Right atrium auricular region (tissue), 2 donors: Measurements from ENCODE around the gene UNC119. TPM values are rescaled to one million over a fixed set of nuclear protein-coding genes. Genes with fewer than 3 reads are reported as not detected.

ENCODE experiments used
- DNase-seq: peaks from one replicate; pipeline ENCODE4 v3.0.0-alpha.2; 2019; ENCODE audit warnings: low spot score
- H3K27ac ChIP-seq, 2 donors: fragments of 200-600 bp; sonication (generic); 1 replicate in 1 of 2; 2 replicates in 1 of 2; pipeline ENCODE4 v1.5.1; 2016 to 2019
- H3K27me3 ChIP-seq, 2 donors: fragments of 200-600 bp; sonication (generic); one replicate each; pipeline versions ENCODE4 v1.5.1 to v1.6.0; 2017 to 2019
- H3K36me3 ChIP-seq: fragments of 200-600 bp; sonication (generic); one replicate; pipeline ENCODE4 v1.5.1; 2016
- H3K4me1 ChIP-seq, 2 donors: fragments of 200-600 bp; sonication (generic); one replicate each; pipeline versions ENCODE4 v1.5.1 to v1.6.0; 2017 to 2019
- H3K4me3 ChIP-seq, 2 donors: fragments of 200-600 bp; sonication (generic); 1 replicate in 1 of 2; 2 replicates in 1 of 2; pipeline ENCODE4 v1.5.1; 2017 to 2019; ENCODE audit warnings: mild to moderate bottlenecking in 1 of 2, moderate library complexity in 1 of 2
- H3K9me3 ChIP-seq, 2 donors: fragments of 200-600 bp; sonication (generic); one replicate each; pipeline ENCODE4 v1.5.1; 2019
- CTCF ChIP-seq, 2 donors: fragments of 200-600 bp; sonication (generic); IDR thresholded peaks; one replicate each; pipeline ENCODE4 v1.5.1; 2019; ENCODE audit warnings: antibody characterized with exemption in 2 of 2
- total RNA-seq, 2 donors: library from RNA; depleted of rRNA; stranded (reverse); fragments of >200 nt; gene quantifications; one replicate each; pipeline ENCODE4 v1.1.0, GENCODE V29; 2016

Gene UNC119
- total RNA-seq, 2 donors from 2014 or later, result 19.6 to 30.3 TPM

- Histone ChIP-seq H3K9me3 (no peaks in the 10 kb centered on the region), H3K4me3 (no peak overlapping the region), H3K27ac (no peak overlapping the region), H3K27me3 (no peaks in the 10 kb centered on the region), H3K4me1 (no peaks in the 10 kb centered on the region), H3K36me3 (no peaks in the 10 kb centered on the region)
- no peak for DNase-seq
- no peak for TF ChIP-seq CTCF (IDR thresholded peaks at IDR 0.05)
Measured at GRCh38 chr17:28501421-28502284, 50.8 kb downstream of the UNC119 start.

GRCh38 chr17:28500712-28501379 lies 51.6 kb downstream of the UNC119 start:
- no peaks in the 10 kb centered on the region for H3K27me3 ChIP-seq
- no peak for TF ChIP-seq CTCF (IDR thresholded peaks at IDR 0.05)
- H3K27ac ChIP-seq, result no peak overlapping the region
- H3K36me3 ChIP-seq, result no peaks in the 10 kb centered on the region
- no peak for DNase-seq
- H3K9me3 ChIP-seq, result no peaks in the 10 kb centered on the region
- H3K4me1 ChIP-seq, result no peaks in the 10 kb centered on the region
- no peak overlapping the region for H3K4me3 ChIP-seq

DNA sequence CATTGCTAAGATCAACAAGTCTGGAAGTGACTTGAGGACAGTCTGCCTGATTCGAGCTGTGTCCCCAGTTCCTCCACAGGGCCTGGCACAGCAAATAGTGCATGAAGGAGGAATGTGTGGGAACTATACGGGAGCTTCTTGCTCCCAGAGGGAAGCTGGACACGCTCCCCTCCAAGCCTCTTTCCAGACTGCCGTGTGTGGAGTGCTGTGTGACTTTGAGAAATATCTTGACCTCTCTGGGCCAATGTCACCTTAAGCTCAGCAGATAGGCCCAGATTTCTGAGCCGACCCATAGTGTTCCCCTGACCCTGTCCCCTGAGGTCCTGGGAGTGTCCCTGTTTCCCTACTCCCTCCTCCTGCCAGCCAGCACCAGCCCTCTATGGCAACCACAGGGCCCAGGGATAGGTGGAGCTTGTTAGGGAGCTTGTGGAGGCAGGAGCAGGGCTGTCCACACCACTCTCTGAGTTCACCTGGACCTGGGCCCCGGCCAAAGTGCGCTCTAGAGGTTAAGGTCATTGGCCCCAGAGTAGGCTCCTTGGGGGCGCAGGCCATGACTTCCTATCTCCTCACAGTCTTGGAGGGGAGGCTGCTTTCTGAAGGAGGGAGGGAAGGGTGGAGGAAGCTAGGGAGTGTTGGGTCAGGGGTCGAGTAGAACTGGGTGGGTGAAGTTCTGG lies 52.6 kb downstream of the UNC119 start:
- DNase-seq, result no peak
- Histone ChIP-seq H3K36me3 (no peaks in the 10 kb centered on the region), H3K4me3 (no peak overlapping the region), H3K4me1 (no peaks in the 10 kb centered on the region), H3K27me3 (no peaks in the 10 kb centered on the region), H3K9me3 (no peaks in the 10 kb centered on the region), H3K27ac (no peak overlapping the region)
- TF ChIP-seq CTCF (IDR thresholded peaks at IDR 0.05), result no peak

DNA sequence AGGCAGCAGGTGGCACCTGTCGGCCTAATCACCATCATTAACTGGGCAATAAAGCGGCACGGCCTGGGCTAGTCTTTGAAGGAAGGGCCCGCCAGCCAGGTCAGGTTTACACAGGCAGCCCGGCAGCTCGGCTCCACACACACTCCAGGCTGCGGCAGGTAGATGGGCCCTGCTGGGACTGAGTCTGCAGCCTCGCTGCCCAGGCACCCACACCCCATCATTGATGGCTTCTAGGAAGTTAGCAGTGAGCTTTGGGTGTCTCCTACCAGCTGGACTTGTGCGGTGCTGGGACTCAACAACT lies 53.1 kb downstream of the UNC119 start:
- H3K36me3 ChIP-seq, result no peaks in the 10 kb centered on the region
- no peak for DNase-seq
- no peak for TF ChIP-seq CTCF (IDR thresholded peaks at IDR 0.05)
- no peak overlapping the region for H3K27ac ChIP-seq
- H3K27me3 ChIP-seq, result no peaks in the 10 kb centered on the region
- H3K4me3 ChIP-seq, result no peak overlapping the region
- H3K9me3 ChIP-seq, result no peaks in the 10 kb centered on the region
- no peaks in the 10 kb centered on the region for H3K4me1 ChIP-seq

DNA sequence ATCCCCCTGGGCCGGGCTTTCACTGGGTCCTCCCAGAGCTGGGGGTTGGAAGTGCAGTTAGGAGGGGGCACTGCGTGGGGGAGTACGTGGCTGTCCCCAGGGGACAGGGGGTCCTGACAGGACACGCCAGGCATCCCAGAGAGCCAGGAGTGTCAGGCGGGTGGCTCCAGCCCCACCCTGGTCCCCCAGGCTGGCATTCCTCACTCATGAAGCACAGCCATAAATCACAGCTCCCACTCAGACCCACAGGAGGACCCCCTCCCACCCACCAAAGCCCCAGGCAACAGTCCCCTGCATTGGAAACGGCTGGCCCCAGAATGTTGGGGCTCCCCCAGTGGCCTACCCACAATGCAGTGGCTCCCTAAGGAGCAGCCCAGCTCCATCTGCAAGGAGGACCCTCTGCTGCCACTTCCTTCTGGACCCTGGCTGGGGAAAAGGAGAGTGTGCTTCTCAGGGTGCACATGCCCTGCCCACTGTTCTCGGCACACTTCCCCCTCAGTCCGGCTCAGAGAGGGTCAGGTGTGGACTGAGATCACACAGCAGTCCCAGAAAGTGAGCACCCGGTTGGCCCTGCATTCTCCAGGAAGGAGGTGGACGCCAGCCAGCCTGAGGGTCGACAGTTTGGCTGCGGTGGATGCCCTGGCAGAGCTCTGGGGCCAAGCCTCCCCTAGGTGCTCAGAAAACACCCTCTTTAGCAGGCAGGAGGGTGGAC lies 53.6 kb downstream of the UNC119 start:
- H3K4me3 ChIP-seq, result no peak overlapping the region
- TF ChIP-seq CTCF (IDR thresholded peaks at IDR 0.05), result no peak
- no peak overlapping the region for H3K27ac ChIP-seq
- H3K36me3 ChIP-seq, result no peaks in the 10 kb centered on the region
- H3K4me1 ChIP-seq, result no peaks in the 10 kb centered on the region
- no peaks in the 10 kb centered on the region for H3K27me3 ChIP-seq
- no peaks in the 10 kb centered on the region for H3K9me3 ChIP-seq
- no peak for DNase-seq
